ENCODE measurements around the gene SLC44A3.

GRCh38 chr1:94790670-94791069, 29.5 kb upstream of the SLC44A3 start:
- TF ChIP-seq POLR2A (IDR thresholded peaks at IDR 0.05) (no peak), CTCF (IDR thresholded peaks at IDR 0.05) (no peak), POLR2AphosphoS5 (IDR thresholded peaks at IDR 0.05) (no peak)
